Activated B cell treated with CpG ODN at 0.5 μM for 24 hours (primary cell): Measurements from ENCODE around the gene KYNU. TPM values are rescaled to one million over a fixed set of nuclear protein-coding genes. Genes with fewer than 3 reads are reported as not detected.
"Not testable (repeated sequence)": the region's sequence is repeated elsewhere in the genome, so short reads cannot be mapped to it uniquely, and the experiment has no call there.

Experiments
- ATAC-seq: fragments of 200-7000 bp; cut with Tn5 transposase; one replicate; pipeline ENCODE4 v1.10.0; 2021; ENCODE audit warnings: low read depth, mild to moderate bottlenecking, moderate library complexity
- CTCF ChIA-PET: fragments of 350-600 bp; sonication (Branson Sonifier 250); formaldehyde crosslinking; loops from one replicate; lab custom pipeline; 2021; ENCODE audit warnings: antibody characterized with exemption; lab: Charles Lee
- POLR2A ChIA-PET: fragments of 350-600 bp; sonication (Branson Sonifier 250); formaldehyde crosslinking; loops from one replicate; lab custom pipeline; 2021; ENCODE audit warnings: antibody characterized with exemption; lab: Charles Lee
- DNase-seq: peaks from one replicate; pipeline ENCODE4 v3.0.0; 2022
- H3K27ac Mint-ChIP-seq: one replicate; pipeline ENCODE4 v1.8.0; 2020; ENCODE audit warnings: mixed read lengths
- H3K27me3 Mint-ChIP-seq: one replicate; pipeline ENCODE4 v1.8.0; 2021; ENCODE audit warnings: mixed read lengths
- H3K36me3 Mint-ChIP-seq: one replicate; pipeline ENCODE4 v1.8.0; 2021; ENCODE audit warnings: low read depth, mixed read lengths
- H3K4me1 Mint-ChIP-seq: one replicate; pipeline ENCODE4 v1.8.0; 2021; ENCODE audit warnings: mixed read lengths
- H3K4me3 Mint-ChIP-seq: one replicate; pipeline ENCODE4 v1.8.0; 2020; ENCODE audit warnings: mild to moderate bottlenecking, mixed read lengths
- H3K9me3 Mint-ChIP-seq: one replicate; pipeline ENCODE4 v1.8.0; 2020; ENCODE audit warnings: mixed read lengths
- CTCF ChIP-seq: fragments of 200-600 bp; IDR thresholded peaks from one replicate; pipeline ENCODE4 v1.8.0; 2022; ENCODE audit warnings: antibody characterized with exemption, mild to moderate bottlenecking
- intact Hi-C: fragments of 100-400 bp; cut with micrococcal nuclease; formaldehyde crosslinking; loops from one replicate; pipeline ENCODE4 v1.15.1; 2024
- total RNA-seq: library from RNA; stranded (reverse); gene quantifications from 2 replicates; pipeline ENCODE4 v1.2.3, GENCODE V29; 2022

Gene KYNU
- total RNA-seq, 1 donor from 2014 or later = 43.8 TPM

- Mint-ChIP-seq H3K9me3 (no peaks in the 10 kb centered on the region), H3K27me3 (no peaks in the 10 kb centered on the region), H3K36me3 (no peaks in the 10 kb centered on the region), H3K4me1 (peaks cover 53% of the 10 kb centered on the region), H3K4me3 (peak overlapping the region; percentile 79), H3K27ac (peak overlapping the region; percentile 96)
- ChIA-PET POLR2A (interaction anchor here (0.6 to 2.8 kb wide), 7 partner anchors 11 to 456 kb away, joined by 3 to 21 read pairs (median 10); partner anchors contain the start of gene KYNU), CTCF (interaction anchor here (1.0 to 2.1 kb wide), 2 partner anchors 14 to 15 kb away, joined by 3 to 9 read pairs; no protein-coding TSS in a partner anchor)
- intact Hi-C loops = loop anchor here (1.0 to 2.0 kb wide), 2 partner anchors 11 to 49 kb away; partner anchors contain the start of gene KYNU
- no peak for TF ChIP-seq CTCF
- DNase-seq (no peak), ATAC-seq (peak; percentile 93)
Observed at GRCh38 chr2:142865924-142866323, 11.5 kb upstream of the KYNU start.

- H3K27ac Mint-ChIP-seq = peak overlapping the region; percentile 96
Observed at GRCh38 chr2:142866426-142866825, 11.0 kb upstream of the KYNU start.

GRCh38 chr2:142867136-142867535, 10.3 kb upstream of the KYNU start:
- ATAC-seq (no peak), DNase-seq (no peak)
- intact Hi-C loops = loop anchor here (2.0 kb wide), 1 partner anchor 48 kb away; no protein-coding TSS in a partner anchor
- no peaks in the 10 kb centered on the region for H3K9me3 Mint-ChIP-seq
- no peaks in the 10 kb centered on the region for H3K36me3 Mint-ChIP-seq
- H3K4me1 Mint-ChIP-seq = peaks cover 56% of the 10 kb centered on the region
- H3K27ac Mint-ChIP-seq = peak overlapping the region; percentile 96
- ChIA-PET POLR2A (interaction anchor here (0.6 to 2.8 kb wide), 5 partner anchors 9 to 48 kb away, joined by 3 to 21 read pairs (median 8); partner anchors contain the start of gene KYNU), CTCF (interaction anchor here (2.1 kb wide), 1 partner anchor 13 kb away, joined by 9 read pairs; no protein-coding TSS in a partner anchor)
- H3K27me3 Mint-ChIP-seq = no peaks in the 10 kb centered on the region
- TF ChIP-seq CTCF = no peak
- no peak overlapping the region for H3K4me3 Mint-ChIP-seq

More at GRCh38 chr2:142866426-142866825, 11.0 kb upstream of the KYNU start:
- CTCF ChIA-PET = interaction anchor here (1.0 to 2.1 kb wide), 2 partner anchors 13 to 15 kb away, joined by 3 to 9 read pairs; no protein-coding TSS in a partner anchor
- no peak for DNase-seq
- H3K9me3 Mint-ChIP-seq = no peaks in the 10 kb centered on the region
- TF ChIP-seq CTCF = no peak
- ATAC-seq = peak; percentile 26
- no peaks in the 10 kb centered on the region for H3K36me3 Mint-ChIP-seq
- POLR2A ChIA-PET = interaction anchor here (0.6 to 2.8 kb wide), 7 partner anchors 10 to 455 kb away, joined by 3 to 21 read pairs (median 3); partner anchors contain the start of gene KYNU
- intact Hi-C loops = loop anchor here (1.0 to 2.0 kb wide), 2 partner anchors 11 to 48 kb away; partner anchors contain the start of gene KYNU
- H3K4me1 Mint-ChIP-seq = peaks cover 55% of the 10 kb centered on the region
- H3K4me3 Mint-ChIP-seq = peak overlapping the region; percentile 79
- H3K27me3 Mint-ChIP-seq = no peaks in the 10 kb centered on the region

GRCh38 chr2:142868229-142868762, 9.2 kb upstream of the KYNU start:
- H3K27ac Mint-ChIP-seq = peak overlapping the region; percentile 96
- no peaks in the 10 kb centered on the region for H3K9me3 Mint-ChIP-seq
- TF ChIP-seq CTCF = no peak
- H3K4me1 Mint-ChIP-seq = peaks cover 65% of the 10 kb centered on the region
- no peaks in the 10 kb centered on the region for H3K36me3 Mint-ChIP-seq
- ChIA-PET CTCF (interaction anchor here (1.3 kb wide), 1 partner anchor 10 kb away, joined by 8 read pairs; the partner anchor contains the start of gene KYNU), POLR2A (interaction anchor here (1.7 to 2.8 kb wide), 2 partner anchors 9 to 47 kb away, joined by 8 to 21 read pairs; partner anchors contain the start of gene KYNU)
- intact Hi-C loops = no loop called here
- peak overlapping the region; percentile 37 for H3K4me3 Mint-ChIP-seq
- no peaks in the 10 kb centered on the region for H3K27me3 Mint-ChIP-seq
- peak; percentile 28 for DNase-seq
- peak; percentile 15 for ATAC-seq

GRCh38 chr2:142869065-142869460, 8.4 kb upstream of the KYNU start:
- POLR2A ChIA-PET = interaction anchor here (1.7 kb wide), 1 partner anchor 8 kb away, joined by 8 read pairs; the partner anchor contains the start of gene KYNU
- H3K27me3 Mint-ChIP-seq, H3K36me3 Mint-ChIP-seq, intact Hi-C loops, H3K9me3 Mint-ChIP-seq, DNase-seq, ATAC-seq: not testable (repeated sequence)
- CTCF ChIA-PET = interaction anchor here (1.3 kb wide), 1 partner anchor 9 kb away, joined by 8 read pairs; the partner anchor contains the start of gene KYNU
- Mint-ChIP-seq H3K4me1 (peaks cover 67% of the 10 kb centered on the region), H3K4me3 (peak overlapping the region; percentile 32), H3K27ac (peak overlapping the region; percentile 68)
